ENCODE results near the gene CD74. TPM values are rescaled to one million over a fixed set of nuclear protein-coding genes. Genes with fewer than 3 reads are reported as not detected.

CD74 gene
- total RNA-seq, 1 experiment from 2014 or later: 19.5 TPM

- H3K4me1 ChIP-seq (ENCODE audit: insufficient read depth, low read length): no peaks in the 10 kb centered on the region
- no peak overlapping the region for H2BK12ac ChIP-seq (ENCODE audit: insufficient read length, low read depth, low read length)
- H3K27ac ChIP-seq (ENCODE audit: insufficient read length, low read depth, low read length): no peak overlapping the region
- no peaks in the 10 kb centered on the region; a peak in 1 of 7 replicates for H3K36me3 Mint-ChIP-seq (ENCODE audit: insufficient read depth in 1 of 3, low read depth in 3 of 3)
- H3K27me3 ChIP-seq (ENCODE audit: insufficient read depth, low read length): no peaks in the 10 kb centered on the region
- WGBS (ENCODE audit: extremely low coverage, insufficient read length, low lambda C conversion rate): no CpG with 5 or more reads among the region's 6 CpGs
- H3K4me2 ChIP-seq (ENCODE audit: insufficient read depth, insufficient read length, low read length): no peak overlapping the region
- no peak overlapping the region for H2BK15ac ChIP-seq (ENCODE audit: low read depth, low read length)
- peaks cover 3 to 4% of the 10 kb centered on the region in 2 experiments for H3K4me1 Mint-ChIP-seq
- H3K18ac ChIP-seq (ENCODE audit: insufficient read length, low read depth, low read length): no peak overlapping the region
- no peak overlapping the region for H3K9ac ChIP-seq (ENCODE audit: extremely low read depth, insufficient read length, low read length)
- no peak overlapping the region for H3K4ac ChIP-seq (ENCODE audit: low read depth, low read length)
- no peaks in the 10 kb centered on the region for H3K79me1 ChIP-seq (ENCODE audit: insufficient read depth, low read depth, low read length, poor library complexity, severe bottlenecking)
- no peak overlapping the region for H3K4me3 Mint-ChIP-seq
- H4K8ac ChIP-seq (replicated peaks; ENCODE audit: insufficient read length, low read depth, low read length): no peak overlapping the region
- H3K27me3 Mint-ChIP-seq (ENCODE audit: low read depth): peaks cover 4% of the 10 kb centered on the region
- no peak overlapping the region for H3K27ac Mint-ChIP-seq
- no peak overlapping the region for H4K91ac ChIP-seq (ENCODE audit: insufficient read length, low read depth, low read length)
- no peak for TF ChIP-seq CTCF (conservative IDR thresholded peaks at IDR 0.05)
- H2BK120ac ChIP-seq (ENCODE audit: low read depth, low read length, poor library complexity, severe bottlenecking): no peak overlapping the region
- no peaks in the 10 kb centered on the region for H3K9me3 ChIP-seq (ENCODE audit: control insufficient read depth, low read depth, low read length)
- no peak overlapping the region for H2AFZ ChIP-seq (ENCODE audit: low read length)
- H3K14ac ChIP-seq (ENCODE audit: insufficient read depth, low read length): no peak overlapping the region
- H4K5ac ChIP-seq (ENCODE audit: insufficient read length, low read depth, low read length): no peak overlapping the region
- H3K79me2 ChIP-seq (ENCODE audit: insufficient read depth, low read length): no peaks in the 10 kb centered on the region
- H2BK20ac ChIP-seq (ENCODE audit: low read depth, low read length, poor library complexity, severe bottlenecking): no peak overlapping the region
- no peak overlapping the region for H2BK5ac ChIP-seq (ENCODE audit: insufficient read length, low read length)
- H3K9me3 Mint-ChIP-seq: no peaks in the 10 kb centered on the region
- no peak overlapping the region for H3K56ac ChIP-seq (ENCODE audit: insufficient read length, low read depth, low read length)
- H3K23ac ChIP-seq (ENCODE audit: insufficient read length, low read depth, low read length): no peak overlapping the region
- DNase-seq: no peak
- H4K20me1 ChIP-seq (ENCODE audit: control insufficient read depth, insufficient read depth, insufficient read length): no peaks in the 10 kb centered on the region
- H3K23me2 ChIP-seq (ENCODE audit: insufficient read length, low read depth, low read length, poor library complexity, severe bottlenecking): no peaks in the 10 kb centered on the region
- H3T11ph ChIP-seq (ENCODE audit: low read length): no peak overlapping the region
- no peak overlapping the region for H2AK5ac ChIP-seq (ENCODE audit: insufficient read length, low read length)
Observed at GRCh38 chr5:150434464-150434863, 21.8 kb upstream of the CD74 start.
